C4-2B (cell line): ENCODE results near the gene GPER1.

Experiments used
- ZFX ChIP-seq: fragments of 450-650 bp; IDR thresholded peaks from 2 replicates; pipeline ENCODE4 v1.6.1; 2017
- TF ChIP-seq, protein P1 (sequence below): fragments of 450-650 bp; conservative IDR thresholded peaks from 2 replicates; pipeline ENCODE4 v1.5.1; 2017; ENCODE audit warnings: mild to moderate bottlenecking

DNA sequence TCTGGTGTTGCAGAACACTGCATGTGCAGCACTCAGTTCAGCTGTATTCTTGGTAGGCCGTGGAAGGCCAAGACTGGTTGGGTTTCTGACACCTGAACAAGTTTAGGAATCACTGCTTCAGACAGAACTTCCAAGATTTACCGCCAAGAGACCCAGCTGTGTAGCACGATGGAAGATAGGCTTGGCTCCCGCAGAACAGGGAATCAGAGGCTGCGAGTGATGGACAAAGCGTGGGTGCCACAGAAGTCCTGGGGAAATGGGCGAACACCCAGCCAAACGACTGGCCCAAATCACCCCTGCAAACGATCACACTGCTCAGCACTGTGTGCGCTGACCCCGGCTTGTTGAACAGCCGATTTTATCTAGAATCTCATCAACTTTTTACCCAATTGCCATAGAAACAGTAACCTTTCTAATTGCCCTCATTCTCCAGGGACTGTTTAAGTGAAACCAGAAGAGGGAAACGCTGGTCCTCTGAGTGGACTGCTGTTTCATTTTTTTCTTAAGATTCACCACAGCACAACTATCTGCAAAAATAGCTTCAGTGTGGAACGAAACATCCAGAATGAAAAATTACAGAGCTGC lies 54.2 kb downstream of the GPER1 start:
- TF ChIP-seq ZFX, result no peak
- TF ChIP-seq, protein P1, sequence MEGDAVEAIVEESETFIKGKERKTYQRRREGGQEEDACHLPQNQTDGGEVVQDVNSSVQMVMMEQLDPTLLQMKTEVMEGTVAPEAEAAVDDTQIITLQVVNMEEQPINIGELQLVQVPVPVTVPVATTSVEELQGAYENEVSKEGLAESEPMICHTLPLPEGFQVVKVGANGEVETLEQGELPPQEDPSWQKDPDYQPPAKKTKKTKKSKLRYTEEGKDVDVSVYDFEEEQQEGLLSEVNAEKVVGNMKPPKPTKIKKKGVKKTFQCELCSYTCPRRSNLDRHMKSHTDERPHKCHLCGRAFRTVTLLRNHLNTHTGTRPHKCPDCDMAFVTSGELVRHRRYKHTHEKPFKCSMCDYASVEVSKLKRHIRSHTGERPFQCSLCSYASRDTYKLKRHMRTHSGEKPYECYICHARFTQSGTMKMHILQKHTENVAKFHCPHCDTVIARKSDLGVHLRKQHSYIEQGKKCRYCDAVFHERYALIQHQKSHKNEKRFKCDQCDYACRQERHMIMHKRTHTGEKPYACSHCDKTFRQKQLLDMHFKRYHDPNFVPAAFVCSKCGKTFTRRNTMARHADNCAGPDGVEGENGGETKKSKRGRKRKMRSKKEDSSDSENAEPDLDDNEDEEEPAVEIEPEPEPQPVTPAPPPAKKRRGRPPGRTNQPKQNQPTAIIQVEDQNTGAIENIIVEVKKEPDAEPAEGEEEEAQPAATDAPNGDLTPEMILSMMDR, result no peak
